SHP77 treated with DMSO at 0.1 percent for 48 hours (cell line): ENCODE data around the gene RANBP3L.
"Not testable (repeated sequence)": the region's sequence is repeated elsewhere in the genome, so short reads cannot be mapped to it uniquely, and the experiment has no call there.

Experiments used
- DNase-seq: peaks from one replicate; lab custom pipeline; 2025; lab: John Stamatoyannopoulos, UW

The RANBP3L gene

GRCh38 chr5:36301858-36302603, at the start of gene RANBP3L:
Gene RANBP3L, minus strand, starts transcription at chr5:36301902. Its CDS starts 486 bp downstream, at chr5:36301416.
- no peak for DNase-seq

DNA sequence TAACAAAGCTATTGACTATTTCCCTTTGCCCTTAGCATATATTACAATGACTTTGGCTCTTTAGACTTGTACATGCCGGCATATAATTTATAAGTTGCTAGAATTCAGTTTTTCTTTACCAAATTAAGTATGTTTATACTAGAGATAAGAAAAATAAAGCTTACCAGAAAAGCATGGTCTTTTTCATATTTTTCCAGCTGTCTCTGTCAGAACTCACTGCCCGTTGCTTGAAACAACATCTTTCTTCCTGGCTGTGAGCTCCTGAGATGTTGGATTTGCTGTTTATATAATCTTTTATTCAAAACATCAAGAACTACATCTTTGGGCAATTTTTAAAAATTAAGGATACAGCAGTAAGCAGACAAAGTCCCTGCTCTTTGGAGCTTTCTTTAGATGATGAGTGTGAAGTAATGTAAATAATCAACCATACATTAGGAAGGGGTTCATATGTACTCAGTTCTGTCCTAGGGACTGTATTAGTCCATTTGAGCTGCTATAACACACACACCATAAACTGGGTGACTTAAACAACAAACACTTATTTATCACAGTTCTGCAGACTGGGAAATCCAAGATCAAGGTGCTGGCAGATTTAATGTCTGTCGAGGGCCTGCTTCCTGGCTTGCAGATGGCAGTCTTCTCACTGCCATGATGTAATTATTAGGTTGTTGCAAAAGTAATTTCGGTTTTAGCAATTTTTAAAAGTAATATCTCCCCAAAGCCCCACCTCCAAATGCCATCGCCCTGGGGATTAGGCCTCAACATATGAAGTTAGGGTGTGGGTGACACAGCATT, 45.4 kb upstream of the RANBP3L start:
- DNase-seq: no peak

DNA sequence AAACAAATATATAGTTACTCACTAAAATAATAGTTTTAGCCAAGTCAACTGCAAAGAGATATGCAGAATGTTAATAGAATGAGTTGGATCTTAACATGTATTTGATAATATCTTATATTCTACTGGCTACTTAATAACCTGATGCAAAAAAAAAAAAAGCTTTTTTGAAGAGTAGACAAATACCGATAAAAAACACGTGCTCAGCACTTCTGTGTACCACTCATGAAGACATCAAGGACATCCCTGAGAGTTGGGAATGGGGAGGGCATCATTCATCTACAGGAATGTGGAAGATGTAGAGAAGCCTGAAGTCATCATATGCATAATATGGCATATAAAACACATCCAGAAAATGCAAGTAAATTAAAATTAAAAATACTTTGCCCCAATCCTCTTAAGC, 43.2 kb upstream of the RANBP3L start:
- no peak for DNase-seq

GRCh38 chr5:36341720-36342119, 40.0 kb upstream of the RANBP3L start:
- not testable (repeated sequence) for DNase-seq

- no peak for DNase-seq
Measured at GRCh38 chr5:36337597-36337996, 35.9 kb upstream of the RANBP3L start.

DNA sequence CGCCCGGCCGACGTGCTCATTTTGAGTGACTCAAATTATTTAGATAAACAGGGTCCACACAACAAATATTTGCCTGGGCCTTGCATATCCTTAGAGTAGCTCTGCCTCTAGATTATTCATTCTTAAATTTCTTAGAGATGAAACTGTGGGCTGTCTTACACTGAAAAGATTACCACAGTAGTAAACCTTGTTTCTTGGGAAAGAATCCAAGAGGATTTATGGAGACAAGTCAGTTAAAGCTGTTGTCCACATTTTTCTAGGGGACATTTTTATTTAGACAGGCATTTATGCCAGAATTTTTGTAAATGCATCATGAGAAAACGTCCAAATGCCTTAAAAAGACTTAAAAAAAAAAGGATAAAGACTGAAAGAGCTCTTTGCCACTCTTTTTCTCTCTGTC, 32.6 kb upstream of the RANBP3L start:
- no peak for DNase-seq

DNA sequence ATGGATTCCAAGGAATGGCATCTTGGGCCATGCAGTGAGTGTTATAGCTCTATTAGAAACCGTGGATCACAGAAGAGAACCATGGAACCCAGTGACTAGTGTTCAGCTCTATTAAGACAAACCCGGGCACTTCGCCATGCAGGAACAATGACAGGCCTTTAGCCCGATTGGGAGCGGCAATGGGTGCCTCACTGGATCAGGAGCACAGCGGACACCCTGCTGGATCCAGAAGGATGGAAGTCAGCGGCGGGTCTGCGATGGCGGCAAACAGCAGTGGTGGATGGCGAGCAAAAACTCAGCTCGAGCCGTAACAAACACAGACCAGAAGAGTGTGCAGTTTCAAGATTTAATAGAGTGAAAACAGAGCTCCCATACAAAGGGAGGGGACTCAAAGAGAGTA, 31.0 kb upstream of the RANBP3L start:
- DNase-seq: not testable (repeated sequence)

DNA sequence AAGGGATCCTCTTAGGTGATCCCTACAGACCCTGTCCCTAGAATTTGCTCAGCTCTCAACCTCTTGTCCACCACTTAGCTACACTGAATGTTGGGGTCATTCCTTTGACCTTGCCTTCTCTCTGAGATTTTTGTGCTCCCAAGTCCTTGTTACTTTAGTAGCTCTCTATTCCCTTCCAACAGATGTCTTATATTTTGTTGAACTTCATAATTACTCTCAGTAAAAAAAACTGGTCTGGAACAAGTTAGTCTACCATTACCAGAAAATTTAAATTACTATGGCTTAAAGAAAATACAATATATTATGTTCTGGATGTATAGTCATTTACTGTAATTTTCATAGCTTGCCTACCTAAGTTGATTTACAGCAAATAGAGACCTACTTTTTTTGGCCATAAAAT, 23.5 kb upstream of the RANBP3L start:
- no peak for DNase-seq

GRCh38 chr5:36323926-36324781, 22.5 kb upstream of the RANBP3L start:
- no peak for DNase-seq

DNA sequence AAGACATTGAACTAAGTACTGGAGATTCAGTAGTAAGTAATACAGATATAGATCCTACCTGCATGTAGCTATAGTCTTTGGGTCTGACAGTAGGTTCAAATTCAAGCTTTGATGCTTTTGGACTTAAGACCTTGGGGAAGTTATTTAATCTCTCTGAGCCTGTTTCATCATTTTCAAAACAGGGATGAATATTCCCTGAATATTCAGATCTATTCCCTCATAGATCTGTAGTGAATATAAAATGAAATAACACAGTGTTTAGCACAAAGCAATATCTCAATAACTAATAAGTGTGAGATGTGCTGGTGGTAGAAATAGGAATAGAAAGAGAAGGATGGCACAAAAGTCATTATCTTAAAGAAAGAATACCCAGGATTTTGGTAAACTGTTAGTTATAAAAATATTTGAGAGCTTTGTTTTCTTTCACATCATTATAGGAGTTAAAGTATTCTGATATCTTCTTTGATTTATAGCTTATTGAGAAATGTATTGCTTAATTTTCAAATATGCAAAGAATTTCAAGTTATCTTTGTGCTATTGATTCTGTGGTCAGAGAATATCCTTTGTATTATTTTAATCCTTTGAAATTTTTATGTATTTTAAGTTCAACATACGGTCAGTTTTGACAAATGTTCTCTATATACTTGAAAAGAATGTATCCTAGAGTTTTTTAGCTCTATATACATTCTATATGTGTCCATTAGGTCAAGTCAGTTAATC, 11.4 kb upstream of the RANBP3L start:
- no peak for DNase-seq

DNA sequence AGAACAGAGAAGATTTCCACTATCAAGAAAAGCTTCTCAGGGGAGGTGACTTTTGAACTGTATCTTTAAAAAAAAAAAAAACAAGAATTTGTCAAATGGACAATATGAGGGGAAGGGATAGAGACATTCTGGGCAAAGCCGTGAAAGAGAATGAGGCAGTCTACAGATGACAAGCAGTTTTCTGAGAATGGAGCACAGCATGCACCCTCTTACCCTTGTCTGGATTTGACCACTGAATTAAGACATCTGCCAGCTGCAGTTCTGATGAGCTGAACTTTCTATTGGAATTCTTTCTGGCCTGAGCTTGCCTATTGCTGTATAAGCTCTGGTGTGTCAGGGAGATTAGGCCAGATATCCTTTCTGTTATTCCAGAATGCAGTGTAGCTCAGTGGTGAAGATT, 10.3 kb upstream of the RANBP3L start:
- no peak for DNase-seq

DNA sequence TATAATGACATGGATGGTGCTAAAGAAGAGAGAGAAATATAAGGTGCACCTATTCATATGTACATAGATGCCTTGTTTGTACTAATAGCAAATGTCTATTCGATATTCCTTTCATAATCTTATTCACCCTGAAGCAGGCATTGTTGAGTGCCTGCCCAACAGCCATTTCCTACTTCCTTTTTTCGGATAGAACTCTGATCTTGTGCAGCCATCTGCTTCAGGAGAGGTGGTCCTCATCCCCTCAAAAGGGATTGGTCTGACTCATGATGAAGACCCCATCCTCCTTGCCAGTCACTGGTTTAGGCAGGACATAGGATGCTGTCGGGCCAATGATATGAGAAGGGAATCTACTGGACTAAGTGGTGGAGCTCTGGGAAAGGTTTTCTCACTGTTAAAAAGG, 8.4 kb upstream of the RANBP3L start:
- DNase-seq: no peak

DNA sequence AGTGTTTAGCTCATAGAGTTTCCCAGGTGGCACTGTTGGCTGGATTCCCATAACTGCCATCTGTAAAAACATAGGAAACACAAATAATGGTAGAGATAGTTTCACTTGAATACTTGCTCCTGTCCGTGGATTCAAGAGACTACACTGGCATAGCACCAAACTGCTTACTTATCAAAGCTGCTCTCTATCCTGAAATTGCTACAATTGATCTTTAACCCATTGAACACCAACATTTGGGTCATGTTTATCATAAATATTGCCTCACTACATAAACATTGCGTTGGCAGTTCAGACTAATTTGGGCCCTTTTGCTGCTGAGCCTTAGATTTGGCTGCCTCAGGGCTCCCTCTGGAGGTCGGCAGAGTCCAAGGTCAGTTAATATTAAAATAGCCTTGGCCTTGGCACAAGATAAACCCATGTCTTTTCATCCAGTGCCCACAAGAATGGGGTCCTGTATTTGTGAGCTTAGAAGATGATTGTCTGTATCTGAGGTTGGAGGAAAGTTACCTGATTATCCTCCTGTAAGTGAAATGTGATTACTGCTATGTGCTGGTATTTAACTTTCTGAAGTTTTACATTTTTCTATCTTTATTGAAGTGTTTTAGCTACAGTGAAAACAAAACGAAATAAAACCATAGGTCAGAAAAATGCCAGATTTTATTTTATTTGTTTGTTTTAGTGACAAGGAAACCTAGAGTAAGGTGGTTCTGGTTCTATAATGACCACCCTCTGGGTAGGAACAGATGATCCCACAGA, 4.0 kb upstream of the RANBP3L start:
- DNase-seq: peak; percentile 99

- DNase-seq: no peak
Measured at GRCh38 chr5:36304095-36304805, 2.5 kb upstream of the RANBP3L start.

DNA sequence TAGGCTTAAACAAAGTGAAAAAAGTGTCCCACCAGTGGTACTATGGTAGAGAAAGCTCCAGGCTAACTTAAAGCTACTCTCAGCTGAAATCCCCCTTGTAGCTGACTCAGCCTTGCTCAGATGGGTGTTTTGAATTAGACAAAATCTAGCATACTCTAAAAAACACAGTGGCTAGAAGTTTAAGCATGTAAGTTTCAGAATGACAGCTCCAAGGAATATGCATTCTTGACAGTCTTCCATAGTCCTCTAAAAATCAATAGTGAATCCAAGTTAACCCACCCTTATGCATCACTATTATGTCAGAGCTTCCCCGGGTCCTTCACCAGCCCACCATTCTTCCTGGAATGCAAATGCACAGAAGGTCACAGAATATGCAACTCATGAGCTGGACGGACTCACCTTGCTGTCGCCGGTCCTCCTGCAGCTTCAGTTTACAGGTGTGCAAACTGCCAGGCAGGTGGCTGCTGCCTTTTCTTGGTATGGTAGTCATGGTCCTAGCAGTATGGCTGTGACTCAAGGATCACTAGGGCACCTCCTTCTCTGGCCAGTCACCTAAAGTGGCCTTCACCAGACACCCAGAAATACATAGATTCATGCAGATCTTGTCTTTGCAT, 668 bp downstream of the RANBP3L start:
- no peak for DNase-seq

DNA sequence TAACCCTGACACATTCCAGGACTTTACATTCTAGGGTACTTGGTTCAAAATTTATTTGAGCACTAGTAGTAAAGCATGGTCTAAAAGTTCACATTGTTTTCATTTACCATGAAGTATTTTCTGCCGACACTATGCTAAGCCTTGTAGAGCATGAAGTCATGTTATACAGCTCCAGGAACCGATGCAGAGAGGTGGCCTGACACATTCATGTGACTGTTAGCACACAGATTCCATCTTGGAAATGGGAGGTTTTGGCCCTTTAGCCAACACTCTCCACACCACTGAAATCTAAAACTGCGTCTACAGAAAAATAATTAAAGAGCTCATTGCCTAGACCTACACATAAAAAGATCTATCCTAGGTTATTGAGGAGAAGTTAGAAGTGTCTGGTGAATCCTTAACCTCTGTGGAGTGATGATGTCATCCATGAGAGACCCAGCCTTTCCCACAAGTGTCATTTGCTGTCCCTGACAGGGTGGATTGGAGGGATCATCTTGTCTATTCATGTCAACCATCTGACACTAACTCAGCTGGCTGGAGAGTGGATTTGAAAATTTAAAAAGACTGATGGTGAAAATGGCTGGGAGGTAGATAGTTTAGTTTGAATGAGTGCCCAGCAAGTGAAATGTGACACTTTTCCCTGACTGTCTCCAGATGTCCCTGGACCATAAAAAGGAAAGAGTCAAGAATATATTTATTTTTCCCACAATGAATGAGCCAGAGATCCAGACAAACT, 1.3 kb downstream of the RANBP3L start:
- DNase-seq: no peak

DNA sequence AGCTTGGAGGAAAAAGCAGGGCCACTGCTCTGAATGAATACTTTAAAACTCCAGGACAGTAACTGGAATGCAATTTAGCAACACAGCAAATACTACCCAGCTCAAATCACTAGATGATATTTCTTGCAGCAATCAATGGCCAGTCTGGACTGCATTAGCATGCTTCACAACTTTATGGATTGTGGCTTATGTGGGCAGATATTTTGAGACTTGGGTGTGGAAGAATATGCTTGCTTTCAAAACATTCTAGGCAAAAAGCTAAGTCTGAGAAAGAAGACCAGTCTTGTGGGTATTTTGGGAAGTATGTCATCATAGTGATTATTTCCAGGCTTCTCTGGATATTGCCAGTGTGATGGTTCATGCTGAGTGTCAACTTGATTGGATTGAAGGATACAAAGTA, 3.1 kb downstream of the RANBP3L start:
- no peak for DNase-seq

DNA sequence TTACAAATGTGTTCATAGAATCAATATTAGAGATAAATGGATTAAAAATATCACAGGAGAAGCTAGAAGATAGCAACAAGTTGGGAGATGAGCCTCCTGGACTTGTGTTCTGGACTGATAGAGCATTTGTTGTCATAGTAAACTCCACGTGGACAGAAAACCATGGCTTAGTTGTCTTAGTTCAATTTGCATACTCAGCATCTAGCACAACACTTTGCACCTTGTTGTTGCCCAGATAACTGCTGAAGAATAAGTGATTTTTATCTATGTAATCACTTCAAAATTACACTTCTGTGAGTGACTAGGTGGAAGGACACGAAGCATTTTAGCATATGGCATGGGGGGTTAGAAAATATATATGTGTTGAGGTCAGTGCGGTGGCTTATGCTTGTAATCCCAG, 4.0 kb downstream of the RANBP3L start:
- no peak for DNase-seq
